Measurements from ENCODE around the gene ESPNL. TPM values are rescaled to one million over a fixed set of nuclear protein-coding genes. Genes with fewer than 3 reads are reported as not detected.

The ESPNL gene
- total and polyA plus RNA-seq, 9 of the 15 experiments (the other 6 are each of a cell fraction or from before 2014, with no cell fraction given): 0.03 to 0.09 (median 0.05) TPM; not detected in 3

DNA sequence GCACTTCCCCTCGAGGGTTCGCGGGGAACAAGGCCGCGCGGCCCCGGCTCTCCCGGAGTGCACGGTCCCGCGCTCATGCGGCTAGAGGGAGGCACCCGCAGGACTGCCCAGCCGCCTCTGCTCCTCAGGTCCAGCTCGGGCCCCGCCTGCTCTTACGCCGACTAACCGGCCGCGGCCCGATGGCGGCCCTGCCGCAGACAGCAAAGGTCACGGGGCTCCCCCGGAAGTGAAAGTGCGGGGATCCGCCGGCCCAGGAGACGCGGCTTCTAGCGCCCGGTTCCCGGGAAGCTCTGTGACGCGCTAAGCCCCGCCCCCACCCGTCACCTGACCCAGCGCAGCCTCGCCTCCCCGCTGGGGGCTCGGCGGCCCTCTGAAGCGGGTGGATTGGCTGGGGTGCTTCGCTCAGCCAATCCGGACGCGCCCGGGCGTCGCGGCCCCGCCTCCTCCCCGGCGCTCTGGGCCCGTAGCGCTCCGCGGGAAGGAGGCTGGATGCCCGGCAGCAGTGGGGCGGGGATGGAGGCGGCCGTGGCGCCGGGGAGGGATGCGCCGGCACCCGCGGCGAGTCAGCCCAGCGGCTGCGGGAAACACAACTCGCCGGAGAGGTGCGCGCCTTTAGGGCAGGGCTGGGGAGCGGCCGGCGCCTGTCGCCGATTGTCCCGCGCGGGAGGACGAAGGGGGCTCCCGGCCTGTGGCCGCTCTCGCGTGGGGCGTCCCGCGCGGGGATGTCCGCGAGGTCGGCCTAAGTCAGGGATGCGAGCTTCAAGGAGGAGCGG lies 39.4 kb upstream of the ESPNL start, which contains the start of gene SCLY:
Gene SCLY (plus strand): TSS at position 460 of the 773 bp plus-strand sequence. CDS start 54 bp downstream, at position 514.
- BruUV-seq (replicated peaks): no TSS peak
- peak within 1 kb of the TSS; percentile 82 for H3K27ac ChIP-seq (ENCODE audit: extremely low read depth, low read depth, low read length)
- CTCF ChIA-PET (ENCODE audit: low intra/inter-chr PET ratio): interaction anchor here (0.6 kb wide), 1 partner anchor 93 kb away, joined by 3 read pairs; no protein-coding TSS in a partner anchor
- H3K27me3 ChIP-seq (ENCODE audit: control insufficient read depth in 2 of 2, insufficient read depth in 2 of 2, low read length in 2 of 2): no peaks in the 10 kb centered on the region
- ATAC-seq (peak; percentile 98), FAIRE-seq (peak; percentile 64), DNase-seq (ENCODE audit: extremely low read depth in 1 of 4, low spot score in 3 of 4) (peak; percentile 96 to 98 (median 96))
- H3K4me1 ChIP-seq (replicated peaks in 1 of 2; ENCODE audit: control insufficient read depth in 2 of 2, insufficient read depth in 2 of 2, low read length in 2 of 2): peaks cover 4 to 9% of the 10 kb centered on the region in 2 experiments; a peak in 4 of 5 replicates
- H3K36me3 ChIP-seq (ENCODE audit: control insufficient read depth, insufficient read depth, low read length): peaks cover 21% of the 10 kb centered on the region
- peak within 1 kb of the TSS; percentile 74 for H3K4me3 ChIP-seq
- POLR2A ChIA-PET: interaction anchor here (0.6 to 1.3 kb wide), 7 partner anchors 13 to 187 kb away, joined by 3 to 4 read pairs (median 3); no protein-coding TSS in a partner anchor
- H3K9ac ChIP-seq (ENCODE audit: insufficient read depth in 1 of 2, low read depth in 2 of 2, low read length in 2 of 2): peak within 1 kb of the TSS; percentile 85 to 92
- H3K9me1 ChIP-seq (ENCODE audit: control insufficient read depth, insufficient read depth, low read length): no peaks in the 10 kb centered on the region
- intact Hi-C loops (cut with micrococcal nuclease) (no loop called here), in situ Hi-C loops (cut with MboI) (no loop called here)
- H3K4me2 ChIP-seq (ENCODE audit: insufficient read depth, low read length): peak within 1 kb of the TSS; percentile 92
- no peaks in the 10 kb centered on the region for H4K20me1 ChIP-seq (replicated peaks; ENCODE audit: control insufficient read depth, insufficient read depth, low read length)
- H3K9me3 ChIP-seq (replicated peaks; ENCODE audit: control insufficient read depth, insufficient read depth, low read depth, low read length): 0 out of 2 replicates have a peak, but pooled peaks cover 1% of the 10 kb centered on the region
- peak within 1 kb of the TSS; percentile 83 for H2AFZ ChIP-seq (ENCODE audit: low read depth, low read length)
- WGBS (ENCODE audit: insufficient coverage, low coverage, missing lambda C conversion rate): 0% methylated on average over 34 of the region's 98 CpGs
- peaks cover 40% of the 10 kb centered on the region for H3K79me2 ChIP-seq (ENCODE audit: control insufficient read depth, insufficient read depth, low read length)
- TF ChIP-seq, protein P1, sequence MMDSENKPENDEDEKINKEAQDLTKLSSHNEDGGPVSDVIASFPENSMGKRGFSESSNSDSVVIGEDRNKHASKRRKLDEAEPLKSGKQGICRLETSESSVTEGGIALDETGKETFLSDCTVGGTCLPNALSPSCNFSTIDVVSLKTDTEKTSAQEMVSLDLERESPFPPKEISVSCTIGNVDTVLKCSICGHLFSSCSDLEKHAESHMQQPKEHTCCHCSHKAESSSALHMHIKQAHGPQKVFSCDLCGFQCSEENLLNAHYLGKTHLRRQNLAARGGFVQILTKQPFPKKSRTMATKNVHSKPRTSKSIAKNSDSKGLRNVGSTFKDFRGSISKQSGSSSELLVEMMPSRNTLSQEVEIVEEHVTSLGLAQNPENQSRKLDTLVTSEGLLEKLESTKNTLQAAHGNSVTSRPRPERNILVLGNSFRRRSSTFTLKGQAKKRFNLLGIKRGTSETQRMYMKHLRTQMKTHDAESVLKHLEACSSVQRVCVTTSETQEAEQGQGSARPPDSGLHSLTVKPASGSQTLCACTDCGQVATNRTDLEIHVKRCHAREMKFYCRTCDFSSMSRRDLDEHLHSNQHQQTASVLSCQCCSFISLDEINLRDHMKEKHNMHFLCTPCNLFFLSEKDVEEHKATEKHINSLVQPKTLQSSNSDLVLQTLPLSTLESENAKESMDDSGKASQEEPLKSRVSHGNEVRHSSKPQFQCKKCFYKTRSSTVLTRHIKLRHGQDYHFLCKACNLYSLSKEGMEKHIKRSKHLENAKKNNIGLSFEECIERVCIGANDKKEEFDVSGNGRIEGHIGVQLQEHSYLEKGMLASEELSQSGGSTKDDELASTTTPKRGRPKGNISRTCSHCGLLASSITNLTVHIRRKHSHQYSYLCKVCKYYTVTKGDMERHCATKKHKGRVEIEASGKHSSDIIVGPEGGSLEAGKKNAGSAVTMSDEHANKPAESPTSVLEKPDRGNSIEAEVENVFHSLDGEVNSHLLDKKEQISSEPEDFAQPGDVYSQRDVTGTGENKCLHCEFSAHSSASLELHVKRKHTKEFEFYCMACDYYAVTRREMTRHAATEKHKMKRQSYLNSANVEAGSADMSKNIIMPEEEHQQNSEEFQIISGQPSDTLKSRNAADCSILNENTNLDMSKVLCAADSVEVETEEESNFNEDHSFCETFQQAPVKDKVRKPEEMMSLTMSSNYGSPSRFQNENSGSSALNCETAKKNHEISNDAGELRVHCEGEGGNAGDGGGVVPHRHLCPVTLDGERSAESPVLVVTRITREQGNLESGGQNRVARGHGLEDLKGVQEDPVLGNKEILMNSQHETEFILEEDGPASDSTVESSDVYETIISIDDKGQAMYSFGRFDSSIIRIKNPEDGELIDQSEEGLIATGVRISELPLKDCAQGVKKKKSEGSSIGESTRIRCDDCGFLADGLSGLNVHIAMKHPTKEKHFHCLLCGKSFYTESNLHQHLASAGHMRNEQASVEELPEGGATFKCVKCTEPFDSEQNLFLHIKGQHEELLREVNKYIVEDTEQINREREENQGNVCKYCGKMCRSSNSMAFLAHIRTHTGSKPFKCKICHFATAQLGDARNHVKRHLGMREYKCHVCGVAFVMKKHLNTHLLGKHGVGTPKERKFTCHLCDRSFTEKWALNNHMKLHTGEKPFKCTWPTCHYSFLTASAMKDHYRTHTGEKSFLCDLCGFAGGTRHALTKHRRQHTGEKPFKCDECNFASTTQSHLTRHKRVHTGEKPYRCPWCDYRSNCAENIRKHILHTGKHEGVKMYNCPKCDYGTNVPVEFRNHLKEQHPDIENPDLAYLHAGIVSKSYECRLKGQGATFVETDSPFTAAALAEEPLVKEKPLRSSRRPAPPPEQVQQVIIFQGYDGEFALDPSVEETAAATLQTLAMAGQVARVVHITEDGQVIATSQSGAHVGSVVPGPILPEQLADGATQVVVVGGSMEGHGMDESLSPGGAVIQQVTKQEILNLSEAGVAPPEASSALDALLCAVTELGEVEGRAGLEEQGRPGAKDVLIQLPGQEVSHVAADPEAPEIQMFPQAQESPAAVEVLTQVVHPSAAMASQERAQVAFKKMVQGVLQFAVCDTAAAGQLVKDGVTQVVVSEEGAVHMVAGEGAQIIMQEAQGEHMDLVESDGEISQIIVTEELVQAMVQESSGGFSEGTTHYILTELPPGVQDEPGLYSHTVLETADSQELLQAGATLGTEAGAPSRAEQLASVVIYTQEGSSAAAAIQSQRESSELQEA (IDR thresholded peaks at IDR 0.05; ENCODE audit: low read depth): no peak
- TF ChIP-seq ESRRB (CRISPR knock-in tag; IDR thresholded peaks at IDR 0.05; ENCODE audit: borderline replicate concordance) (no peak), MAZ (CRISPR knock-in tag; conservative IDR thresholded peaks at IDR 0.05 in 1 of 2, IDR thresholded peaks at IDR 0.05 in 1 of 2) (peak; percentile 80 to 81; a peak in 3 of 4 replicates), FOXK2 (conservative IDR thresholded peaks at IDR 0.05 in 1 of 2, IDR thresholded peaks at IDR 0.05 in 1 of 2; ENCODE audit: low read depth in 2 of 2) (no peak), TCF7 (IDR thresholded peaks at IDR 0.05; ENCODE audit: borderline replicate concordance) (peak; percentile 40; the same call in 1 of the 2 replicates), NRF1 (conservative IDR thresholded peaks at IDR 0.05 in 1 of 2, IDR thresholded peaks at IDR 0.05 in 1 of 2) (peak; percentile 83 to 84), NR2C2 (CRISPR knock-in tag; IDR thresholded peaks at IDR 0.05) (peak; percentile 98), NR2C2 (tag; IDR thresholded peaks at IDR 0.05) (peak; percentile 99), ATF1 (CRISPR knock-in tag; IDR thresholded peaks at IDR 0.05) (0 out of 2 replicates have a peak, but pooled peaks have one; percentile 12), ATF1 (tag; IDR thresholded peaks at IDR 0.05) (peak; percentile 91), CTBP1 (IDR thresholded peaks at IDR 0.05; ENCODE audit: borderline replicate concordance) (peak; percentile 86), CXXC5 (CRISPR knock-in tag; IDR thresholded peaks at IDR 0.05) (peak; percentile 88), RBM25 (IDR thresholded peaks at IDR 0.05; ENCODE audit: low read depth, low read length, severe bottlenecking) (peak; percentile 99), DIDO1 (tag; IDR thresholded peaks at IDR 0.05; ENCODE audit: low read depth) (0 out of 2 replicates have a peak, but pooled peaks have one; percentile 27)
